HepG2 (cell line): ENCODE data around the gene NDFIP2. TPM values are rescaled to one million over a fixed set of nuclear protein-coding genes. Genes with fewer than 3 reads are reported as not detected.

ENCODE experiments used
- ATAC-seq: fragments of 200-7000 bp; cut with Tn5 transposase; 3 replicates; pipeline ENCODE4 v1.9.1; 2020; ENCODE audit warnings: mild to moderate bottlenecking, moderate library complexity
- BruUV-seq: library from RNA; stranded (reverse); fragments of 400-500 nt; replicated peaks from 2 replicates; lab custom pipeline; 2021; lab: Mats Ljungman, UMichigan
- CTCF ChIA-PET: fragments of 300-600 bp; formaldehyde crosslinking; extraction: SDS; loops from one replicate; lab custom pipeline; 2021; ENCODE audit warnings: low total read pairs, inconsistent platforms, low intra/inter-chr PET ratio; lab: Yijun Ruan, JAX
- POLR2A ChIA-PET: fragments of 350-600 bp; sonication (Branson Sonifier 250); formaldehyde crosslinking; loops from one replicate; lab custom pipeline; 2020; ENCODE audit warnings: antibody characterized with exemption, inconsistent platforms; lab: Yijun Ruan, JAX
- DNase-seq: peaks from one replicate; pipeline ENCODE4 v3.0.0-alpha.2; 2015; ENCODE audit warnings: low spot score
- FAIRE-seq: peaks from 3 replicates; lab custom pipeline; 2011; peaks lifted over from hg19 to GRCh38; lab: Jason Lieb, UNC
- H2AFZ ChIP-seq: one replicate; pipeline ENCODE4 v1.6.1; 2011; ENCODE audit warnings: low read length, inconsistent platforms
- H3K27ac ChIP-seq: fragments of 300-600 bp; 3 replicates; pipeline ENCODE4 v1.8.0; 2011; ENCODE audit warnings: mixed run types, mild to moderate bottlenecking, mixed read lengths, low read length, inconsistent platforms; ENCODE audit not compliant: insufficient read depth; ENCODE audit errors: extremely low read length
- H3K27me3 ChIP-seq, 2 experiments: fragments of 200-600 bp in 1 of 2; 2 replicates in 1 of 2; 3 replicates in 1 of 2; pipeline versions ENCODE4 v1.6.0 to v1.8.0; 2011; ENCODE audit warnings: low read length in 2 of 2, mild to moderate bottlenecking in 2 of 2, moderate library complexity in 2 of 2, inconsistent platforms in 1 of 2; ENCODE audit not compliant: insufficient read depth in 2 of 2, control insufficient read depth in 1 of 2
- H3K36me3 ChIP-seq, 2 experiments: fragments of 200-600 bp in 1 of 2; replicated peaks in 1 of 2; 2 replicates in 1 of 2; 3 replicates in 1 of 2; pipeline versions ENCODE4 v1.5.1 to v1.8.0; 2011; ENCODE audit warnings: low read length in 2 of 2, inconsistent platforms in 1 of 2; ENCODE audit not compliant: insufficient read depth in 2 of 2, control insufficient read depth in 1 of 2
- H3K4me1 ChIP-seq: 2 replicates; pipeline ENCODE4 v1.5.1; 2012; ENCODE audit warnings: low read length, inconsistent platforms; ENCODE audit not compliant: insufficient read depth
- H3K4me2 ChIP-seq: 2 replicates; pipeline ENCODE4 v1.6.0; 2011; ENCODE audit warnings: low read depth, low read length, inconsistent platforms
- H3K4me3 ChIP-seq, 3 experiments: fragments of 200-600 bp in 1 of 3; sonication (generic), shearing (Covaris generic) in 1 of 3; replicated peaks in 1 of 3; 2 replicates each; pipeline ENCODE4 v1.5.1; 2011 to 2016; ENCODE audit warnings: low read length in 3 of 3, inconsistent platforms in 2 of 3, low read depth in 2 of 3, mild to moderate bottlenecking in 2 of 3, control low read depth in 1 of 3, mixed read lengths in 1 of 3; ENCODE audit not compliant: insufficient read depth in 1 of 3
- H3K79me2 ChIP-seq: one replicate; pipeline ENCODE4 v1.6.1; 2011; ENCODE audit warnings: low read length, inconsistent platforms; ENCODE audit not compliant: insufficient read depth
- H3K9ac ChIP-seq: 2 replicates; pipeline ENCODE4 v1.6.0; 2011; ENCODE audit warnings: mild to moderate bottlenecking, low read depth, low read length, inconsistent platforms; ENCODE audit not compliant: insufficient read depth
- H3K9me3 ChIP-seq: 2 replicates; pipeline ENCODE4 v1.5.1; 2012; ENCODE audit warnings: mild to moderate bottlenecking, low read length
- H4K20me1 ChIP-seq: 2 replicates; pipeline ENCODE4 v1.6.0; 2011; ENCODE audit warnings: inconsistent platforms, mild to moderate bottlenecking, low read length, moderate library complexity; ENCODE audit not compliant: insufficient read depth
- AHR ChIP-seq: IDR thresholded peaks from 2 replicates; pipeline ENCODE4 v1.6.1; 2018; ENCODE audit warnings: missing genetic modification reagents, missing compliant biosample characterization
- DNMT1 ChIP-seq: sonication (generic); formaldehyde crosslinking; IDR thresholded peaks from 2 replicates; pipeline ENCODE4 v1.5.1; 2020; ENCODE audit warnings: mild to moderate bottlenecking, missing genetic modification reagents
- GATA4 ChIP-seq: sonication (generic); IDR thresholded peaks from 2 replicates; pipeline ENCODE4 v1.6.1; 2016; ENCODE audit warnings: antibody characterized with exemption, low read depth, borderline replicate concordance
- GLI4 ChIP-seq: sonication (generic); formaldehyde crosslinking; IDR thresholded peaks from 2 replicates; pipeline ENCODE4 v1.5.1; 2020; ENCODE audit warnings: missing genetic modification reagents, mild to moderate bottlenecking, moderate library complexity, borderline replicate concordance
- KDM5B ChIP-seq: sonication (generic); formaldehyde crosslinking; IDR thresholded peaks from 2 replicates; pipeline ENCODE4 v1.4.0; 2020; ENCODE audit warnings: missing genetic modification reagents, mild to moderate bottlenecking, borderline replicate concordance
- NFIB ChIP-seq: sonication (generic); formaldehyde crosslinking; IDR thresholded peaks from 2 replicates; pipeline ENCODE4 v1.9.0; 2021; ENCODE audit warnings: missing genetic modification reagents, mild to moderate bottlenecking, borderline replicate concordance
- NONO ChIP-seq, 2 experiments: fragments of 450-650 bp in 1 of 2; sonication (generic) in 1 of 2; formaldehyde crosslinking in 1 of 2; IDR thresholded peaks in 1 of 2; conservative IDR thresholded peaks in 1 of 2; 2 replicates each; pipeline versions ENCODE4 v1.6.1 to v1.8.0; 2017 to 2022; ENCODE audit warnings: mild to moderate bottlenecking in 1 of 2, missing genetic modification reagents in 1 of 2, moderate library complexity in 1 of 2
- RELA ChIP-seq: sonication (generic); formaldehyde crosslinking; IDR thresholded peaks from 2 replicates; pipeline ENCODE4 v1.4.0; 2020; ENCODE audit warnings: missing genetic modification reagents
- SIX4 ChIP-seq: sonication (generic); formaldehyde crosslinking; IDR thresholded peaks from 2 replicates; pipeline ENCODE4 v1.4.0; 2020; ENCODE audit warnings: missing genetic modification reagents
- ZNF30 ChIP-seq: sonication (generic); formaldehyde crosslinking; IDR thresholded peaks from 2 replicates; pipeline ENCODE4 v1.5.0; 2020; ENCODE audit warnings: mild to moderate bottlenecking, missing genetic modification reagents
- ZNF317 ChIP-seq: sonication (generic); formaldehyde crosslinking; IDR thresholded peaks from 2 replicates; pipeline ENCODE4 v1.5.0; 2020; ENCODE audit warnings: mild to moderate bottlenecking, missing genetic modification reagents
- ZNF431 ChIP-seq: sonication (generic); formaldehyde crosslinking; IDR thresholded peaks from 2 replicates; pipeline ENCODE4 v1.9.0; 2022; ENCODE audit warnings: missing genetic modification reagents, low read depth, mild to moderate bottlenecking, borderline replicate concordance
- WGBS: methylation state at CpG from one replicate; pipeline ENCODE4 v1.1.6; 2017; ENCODE audit warnings: low lambda C conversion rate; 5-methylcytosine and 5-hydroxymethylcytosine counted together
- in situ Hi-C: cut with HindIII; loops from 2 replicates; pipeline ENCODE4 v1.10.0; 2017; ENCODE audit warnings: low pct_unique_long_range_greater_than_20kb; ENCODE audit not compliant: extremely low pct_ligation_motif_present
- intact Hi-C: fragments of 100-400 bp; cut with micrococcal nuclease; formaldehyde crosslinking; loops from one replicate; pipeline ENCODE4 v1.10.0; 2022; ENCODE audit not compliant: unreplicated experiment
- polyA plus RNA-seq, 8 experiments: library from polyadenylated mRNA; depleted of rRNA in 3 of 8; stranded (reverse) in 7 of 8; unstranded in 1 of 8; fragments of >200 nt; fragmentation: Illumina TruSeq in 4 of 8; extraction: Trizol in 4 of 8; gene quantifications; 2 replicates each; pipeline versions ENCODE4 v1.2.1 to v1.2.3, GENCODE V29; 2011 to 2016; ENCODE audit warnings: low read depth in 4 of 8, missing spikeins in 1 of 8, mixed read lengths in 1 of 8; ENCODE audit not compliant: insufficient read depth in 1 of 8
- total RNA-seq, 5 experiments: library from RNA; depleted of rRNA; stranded (reverse); fragments of >200 nt; fragmentation: Illumina TruSeq; extraction: Trizol; gene quantifications; 2 replicates each; pipeline ENCODE4 v1.2.3, GENCODE V29; 2016; ENCODE audit warnings: low read depth in 1 of 5
- TF ChIP-seq, protein P1 (sequence below): sonication (generic); formaldehyde crosslinking; IDR thresholded peaks from 2 replicates; pipeline ENCODE4 v1.4.0; 2020; ENCODE audit warnings: missing genetic modification reagents, borderline replicate concordance
- TF ChIP-seq, protein P2 (sequence below): sonication (generic); formaldehyde crosslinking; conservative IDR thresholded peaks from 2 replicates; pipeline ENCODE4 v1.8.0; 2022; ENCODE audit warnings: low read depth, missing genetic modification reagents
- TF ChIP-seq, protein P3 (sequence below): sonication (generic); formaldehyde crosslinking; IDR thresholded peaks from 2 replicates; pipeline ENCODE4 v1.8.0; 2022; ENCODE audit warnings: missing genetic modification reagents, low read depth, mild to moderate bottlenecking, borderline replicate concordance

NDFIP2 gene
- total and polyA plus RNA-seq, 2 of the 13 experiments (the other 11 are each of a cell fraction or from before 2014, with no cell fraction given), result 23.2 to 32.0 TPM

DNA sequence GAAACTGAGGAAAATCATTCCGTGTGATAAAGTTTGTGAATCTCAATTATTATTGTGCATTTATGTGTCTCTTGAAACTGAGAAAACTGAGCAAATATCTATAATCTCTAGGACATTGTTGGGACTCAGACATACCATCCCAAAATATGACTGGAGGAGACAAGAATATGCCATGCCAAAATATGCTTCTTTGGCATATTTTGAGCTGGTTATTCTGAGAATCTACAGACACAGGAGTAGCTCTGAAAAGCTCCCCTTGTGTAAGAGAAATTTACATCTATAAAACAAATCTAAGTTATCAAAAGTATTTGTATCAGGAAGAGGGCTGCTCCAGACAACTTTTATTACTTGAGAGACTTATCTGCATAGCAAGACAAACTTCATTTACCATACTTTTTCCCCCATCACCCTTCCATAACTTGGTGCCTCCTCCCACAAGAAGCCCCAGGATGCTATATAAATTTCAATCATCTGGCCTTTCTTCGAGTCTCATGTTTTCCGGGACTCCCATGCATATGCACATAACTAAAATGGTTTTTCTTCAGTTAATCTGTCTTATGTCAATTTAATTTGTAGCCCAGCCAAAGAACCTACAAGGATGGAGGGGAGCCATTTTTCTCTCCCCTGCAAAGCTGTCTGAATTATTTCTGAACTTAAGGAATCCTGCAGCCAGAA lies 28.6 kb upstream of the NDFIP2 start (continued):
- TF ChIP-seq, protein P1, sequence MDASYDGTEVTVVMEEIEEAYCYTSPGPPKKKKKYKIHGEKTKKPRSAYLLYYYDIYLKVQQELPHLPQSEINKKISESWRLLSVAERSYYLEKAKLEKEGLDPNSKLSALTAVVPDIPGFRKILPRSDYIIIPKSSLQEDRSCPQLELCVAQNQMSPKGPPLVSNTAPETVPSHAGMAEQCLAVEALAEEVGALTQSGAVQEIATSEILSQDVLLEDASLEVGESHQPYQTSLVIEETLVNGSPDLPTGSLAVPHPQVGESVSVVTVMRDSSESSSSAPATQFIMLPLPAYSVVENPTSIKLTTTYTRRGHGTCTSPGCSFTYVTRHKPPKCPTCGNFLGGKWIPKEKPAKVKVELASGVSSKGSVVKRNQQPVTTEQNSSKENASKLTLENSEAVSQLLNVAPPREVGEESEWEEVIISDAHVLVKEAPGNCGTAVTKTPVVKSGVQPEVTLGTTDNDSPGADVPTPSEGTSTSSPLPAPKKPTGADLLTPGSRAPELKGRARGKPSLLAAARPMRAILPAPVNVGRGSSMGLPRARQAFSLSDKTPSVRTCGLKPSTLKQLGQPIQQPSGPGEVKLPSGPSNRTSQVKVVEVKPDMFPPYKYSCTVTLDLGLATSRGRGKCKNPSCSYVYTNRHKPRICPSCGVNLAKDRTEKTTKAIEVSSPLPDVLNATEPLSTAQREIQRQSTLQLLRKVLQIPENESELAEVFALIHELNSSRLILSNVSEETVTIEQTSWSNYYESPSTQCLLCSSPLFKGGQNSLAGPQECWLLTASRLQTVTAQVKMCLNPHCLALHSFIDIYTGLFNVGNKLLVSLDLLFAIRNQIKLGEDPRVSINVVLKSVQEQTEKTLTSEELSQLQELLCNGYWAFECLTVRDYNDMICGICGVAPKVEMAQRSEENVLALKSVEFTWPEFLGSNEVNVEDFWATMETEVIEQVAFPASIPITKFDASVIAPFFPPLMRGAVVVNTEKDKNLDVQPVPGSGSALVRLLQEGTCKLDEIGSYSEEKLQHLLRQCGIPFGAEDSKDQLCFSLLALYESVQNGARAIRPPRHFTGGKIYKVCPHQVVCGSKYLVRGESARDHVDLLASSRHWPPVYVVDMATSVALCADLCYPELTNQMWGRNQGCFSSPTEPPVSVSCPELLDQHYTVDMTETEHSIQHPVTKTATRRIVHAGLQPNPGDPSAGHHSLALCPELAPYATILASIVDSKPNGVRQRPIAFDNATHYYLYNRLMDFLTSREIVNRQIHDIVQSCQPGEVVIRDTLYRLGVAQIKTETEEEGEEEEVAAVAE (CRISPR knock-in tag), result no peak
- TF ChIP-seq GATA4 (no peak), SIX4 (CRISPR knock-in tag) (no peak)

GRCh38 chr13:79455331-79455730 lies 25.6 kb upstream of the NDFIP2 start:
- FAIRE-seq, result no peak
- 55% methylated on average over 7 of the region's 7 CpGs for WGBS
- no peaks in the 10 kb centered on the region; a peak in 1 of 5 replicates for H3K27me3 ChIP-seq
- no peak overlapping the region for H2AFZ ChIP-seq
- no peak overlapping the region for H3K4me2 ChIP-seq
- H3K4me3 ChIP-seq, result no peak overlapping the region
- in situ Hi-C loops, result no loop called here
- no peaks in the 10 kb centered on the region for H3K36me3 ChIP-seq
- no peaks in the 10 kb centered on the region for H3K79me2 ChIP-seq
- no peaks in the 10 kb centered on the region for H3K9me3 ChIP-seq
- no peak for DNase-seq
- POLR2A ChIA-PET, result no interaction called here
- ATAC-seq, result no peak
- intact Hi-C loops, result no loop called here
- BruUV-seq, result no TSS peak
- H3K27ac ChIP-seq, result no peak overlapping the region
- H3K4me1 ChIP-seq, result no peaks in the 10 kb centered on the region
- no peak overlapping the region for H3K9ac ChIP-seq
- no peaks in the 10 kb centered on the region for H4K20me1 ChIP-seq
- CTCF ChIA-PET, result no interaction called here
- no peak for TF ChIP-seq ZNF30 (CRISPR knock-in tag)
- TF ChIP-seq RELA (CRISPR knock-in tag), result no peak
- no peak for TF ChIP-seq DNMT1 (CRISPR knock-in tag)
- TF ChIP-seq NFIB, result no peak
- TF ChIP-seq KDM5B, result no peak
- TF ChIP-seq, protein P2, sequence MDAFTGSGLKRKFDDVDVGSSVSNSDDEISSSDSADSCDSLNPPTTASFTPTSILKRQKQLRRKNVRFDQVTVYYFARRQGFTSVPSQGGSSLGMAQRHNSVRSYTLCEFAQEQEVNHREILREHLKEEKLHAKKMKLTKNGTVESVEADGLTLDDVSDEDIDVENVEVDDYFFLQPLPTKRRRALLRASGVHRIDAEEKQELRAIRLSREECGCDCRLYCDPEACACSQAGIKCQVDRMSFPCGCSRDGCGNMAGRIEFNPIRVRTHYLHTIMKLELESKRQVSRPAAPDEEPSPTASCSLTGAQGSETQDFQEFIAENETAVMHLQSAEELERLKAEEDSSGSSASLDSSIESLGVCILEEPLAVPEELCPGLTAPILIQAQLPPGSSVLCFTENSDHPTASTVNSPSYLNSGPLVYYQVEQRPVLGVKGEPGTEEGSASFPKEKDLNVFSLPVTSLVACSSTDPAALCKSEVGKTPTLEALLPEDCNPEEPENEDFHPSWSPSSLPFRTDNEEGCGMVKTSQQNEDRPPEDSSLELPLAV (CRISPR knock-in tag), result no peak
- TF ChIP-seq, protein P3, sequence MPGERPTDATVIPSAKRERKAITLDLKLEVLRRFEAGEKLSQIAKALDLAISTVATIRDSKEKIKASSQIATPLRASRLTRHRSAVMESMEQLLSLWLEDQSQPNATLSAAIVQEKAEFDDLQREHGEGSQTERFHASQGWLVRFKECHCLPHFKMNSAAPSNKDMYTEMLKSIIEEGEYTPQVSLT (CRISPR knock-in tag), result no peak
- TF ChIP-seq NONO (IDR thresholded peaks at IDR 0.05), result no peak
- TF ChIP-seq NONO (CRISPR knock-in tag; conservative IDR thresholded peaks at IDR 0.05), result no peak
- no peak for TF ChIP-seq GLI4
- no peak for TF ChIP-seq AHR (CRISPR knock-in tag)
- no peak for TF ChIP-seq ZNF431 (CRISPR knock-in tag)
- no peak for TF ChIP-seq ZNF317
